AG08395 (cell line): ENCODE results near the gene PRR22.
"Not testable (repeated sequence)": the region's sequence is repeated elsewhere in the genome, so short reads cannot be mapped to it uniquely, and the experiment has no call there.

Source experiments
- DNase-seq: peaks from one replicate; pipeline ENCODE4 v3.0.0; 2012; ENCODE audit warnings: mixed read lengths, low spot score

Gene PRR22

GRCh38 chr19:5749505-5749904 lies 35.0 kb downstream of the PRR22 start:
- no peak for DNase-seq

GRCh38 chr19:5748920-5749319 lies 35.6 kb downstream of the PRR22 start:
- not testable (repeated sequence) for DNase-seq

DNA sequence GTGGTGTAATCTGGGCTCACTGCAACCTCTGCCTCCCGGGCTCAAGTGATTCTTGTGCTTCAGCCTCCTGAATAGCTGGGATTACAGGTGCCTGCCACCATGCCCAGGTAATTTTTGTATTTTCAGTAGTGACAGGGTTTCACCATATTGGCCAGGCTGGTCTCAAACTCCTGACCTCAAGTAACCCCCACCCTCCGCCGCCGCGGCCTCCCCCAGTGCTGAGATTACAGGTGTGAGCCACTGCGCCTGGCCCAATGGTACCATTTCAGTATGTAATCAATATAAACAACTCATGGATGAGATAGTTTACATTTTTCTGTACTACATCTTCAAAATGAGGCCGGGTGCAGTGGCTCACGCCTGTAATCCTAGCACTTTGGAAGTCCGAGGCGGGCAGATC lies 39.5 kb downstream of the PRR22 start:
- DNase-seq, result not testable (repeated sequence)

- DNase-seq, result peak; percentile 10
Measured at GRCh38 chr19:5743630-5744029, 40.9 kb downstream of the PRR22 start.

DNA sequence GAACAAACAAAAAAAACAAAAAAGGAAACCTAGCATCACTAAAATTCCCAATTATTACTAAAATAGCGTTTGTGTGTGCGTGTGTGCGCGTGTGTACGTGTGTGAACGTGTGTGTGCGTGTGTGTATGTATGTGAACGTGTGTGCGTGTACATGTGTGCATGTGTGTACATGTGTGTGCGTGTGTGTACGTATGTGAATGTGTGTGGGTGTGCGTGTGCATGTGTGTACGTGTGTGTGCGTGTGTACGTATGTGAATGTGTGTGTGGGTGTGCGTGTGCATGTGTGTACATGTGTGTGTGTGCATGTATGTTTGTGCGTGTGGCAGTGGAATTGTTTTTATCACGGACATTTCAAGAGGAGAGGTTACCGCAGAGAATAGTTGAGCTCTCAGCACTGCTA lies 42.5 kb downstream of the PRR22 start:
- no peak for DNase-seq

- DNase-seq, result no peak
Measured at GRCh38 chr19:5738423-5738822, 46.1 kb downstream of the PRR22 start.

DNA sequence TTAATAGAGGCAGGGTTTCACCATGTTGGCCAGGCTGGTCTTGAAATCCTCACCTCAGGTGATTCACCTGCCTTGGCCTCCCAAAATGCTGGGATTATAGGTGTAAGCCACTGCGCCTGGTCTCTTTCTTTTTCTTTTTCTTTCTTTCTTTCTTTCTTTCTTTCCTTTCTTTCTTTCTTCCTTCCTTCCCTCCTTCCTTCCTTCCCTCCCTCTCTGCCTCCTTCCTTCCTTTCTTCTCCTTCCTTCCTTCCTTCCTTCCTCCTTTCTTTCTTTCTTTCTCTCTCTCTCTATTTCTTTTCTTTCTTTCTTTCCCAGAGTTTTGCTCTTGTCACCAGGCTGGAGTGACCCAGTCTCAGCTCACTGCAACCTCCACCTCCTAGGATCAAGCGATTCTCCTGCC lies 51.4 kb downstream of the PRR22 start:
- not testable (repeated sequence) for DNase-seq
